WTC11 (cell line): Measurements from ENCODE around the gene TLE5. TPM values are rescaled to one million over a fixed set of nuclear protein-coding genes. Genes with fewer than 3 reads are reported as not detected.
A peak's percentile ranks its signal among the peaks of the same experiment; 100 is the strongest.

Source experiments
- ATAC-seq: fragments of 200-7000 bp; cut with Tn5 transposase; 2 replicates; pipeline ENCODE4 v1.10.0; 2021; ENCODE audit warnings: mild to moderate bottlenecking, moderate library complexity
- CTCF ChIA-PET: fragments of 300-600 bp; sonication (Branson Sonifier 250); formaldehyde crosslinking; loops from one replicate; lab custom pipeline; 2021; ENCODE audit warnings: antibody characterized with exemption; lab: Charles Lee
- POLR2A ChIA-PET: fragments of 350-600 bp; sonication (Branson Sonifier 250); formaldehyde crosslinking; loops from one replicate; lab custom pipeline; 2021; ENCODE audit warnings: antibody characterized with exemption; lab: Charles Lee
- DNase-seq: peaks from one replicate; pipeline ENCODE4 v3.0.0; 2021; ENCODE audit warnings: low spot score
- H3K27ac Mint-ChIP-seq: 2 replicates; pipeline ENCODE4 v1.8.0; 2021; ENCODE audit warnings: mixed read lengths
- H3K27me3 Mint-ChIP-seq: 2 replicates; pipeline ENCODE4 v1.8.0; 2021; ENCODE audit warnings: low read depth, mild to moderate bottlenecking, moderate library complexity, mixed read lengths
- H3K36me3 Mint-ChIP-seq: 2 replicates; pipeline ENCODE4 v1.8.0; 2021; ENCODE audit warnings: mixed read lengths
- H3K4me1 Mint-ChIP-seq: 2 replicates; pipeline ENCODE4 v1.8.0; 2022; ENCODE audit warnings: mixed read lengths
- H3K4me3 Mint-ChIP-seq: 2 replicates; pipeline ENCODE4 v1.8.0; 2021; ENCODE audit warnings: mild to moderate bottlenecking, moderate library complexity, mixed read lengths
- H3K9me3 Mint-ChIP-seq: 2 replicates; pipeline ENCODE4 v1.8.0; 2021; ENCODE audit warnings: mixed read lengths
- ARID4B ChIP-seq: sonication (generic); formaldehyde crosslinking; IDR thresholded peaks from 2 replicates; pipeline ENCODE4 v1.8.0; 2023; ENCODE audit warnings: missing genetic modification reagents, mild to moderate bottlenecking, borderline replicate concordance
- ELF4 ChIP-seq: sonication (generic); formaldehyde crosslinking; IDR thresholded peaks from 2 replicates; pipeline ENCODE4 v1.8.1; 2022; ENCODE audit warnings: low read depth, mild to moderate bottlenecking, moderate library complexity, missing genetic modification reagents
- FOXP1 ChIP-seq: sonication (generic); formaldehyde crosslinking; IDR thresholded peaks from 2 replicates; pipeline ENCODE4 v1.8.0; 2022; ENCODE audit warnings: missing genetic modification reagents, mild to moderate bottlenecking, moderate library complexity, borderline replicate concordance
- GABPB1 ChIP-seq: sonication (generic); formaldehyde crosslinking; IDR thresholded peaks from 2 replicates; pipeline ENCODE4 v1.8.1; 2023; ENCODE audit warnings: mild to moderate bottlenecking, missing genetic modification reagents
- IRF1 ChIP-seq: sonication (generic); formaldehyde crosslinking; IDR thresholded peaks from 2 replicates; pipeline ENCODE4 v1.8.0; 2023; ENCODE audit warnings: missing genetic modification reagents
- IRF2 ChIP-seq: sonication (generic); formaldehyde crosslinking; IDR thresholded peaks from 2 replicates; pipeline ENCODE4 v1.8.0; 2022; ENCODE audit warnings: low read depth, missing genetic modification reagents, borderline replicate concordance
- MXD4 ChIP-seq: fragments of 250-450 bp; sonication (Bioruptor Pico); IDR thresholded peaks from 2 replicates; pipeline ENCODE4 v1.8.0; 2021; ENCODE audit warnings: mild to moderate bottlenecking, moderate library complexity, borderline replicate concordance
- OVOL2 ChIP-seq: fragments of 250-450 bp; sonication (Bioruptor Pico); IDR thresholded peaks from 2 replicates; pipeline ENCODE4 v1.9.0; 2021; ENCODE audit warnings: mild to moderate bottlenecking, borderline replicate concordance
- PRDM15 ChIP-seq: sonication (generic); formaldehyde crosslinking; IDR thresholded peaks from 2 replicates; pipeline ENCODE4 v1.8.0; 2022; ENCODE audit warnings: missing genetic modification reagents
- PRRX2 ChIP-seq: fragments of 250-450 bp; sonication (Bioruptor Pico); IDR thresholded peaks from 2 replicates; pipeline ENCODE4 v1.8.0; 2021; ENCODE audit warnings: mild to moderate bottlenecking
- RELA ChIP-seq: sonication (generic); formaldehyde crosslinking; IDR thresholded peaks from 2 replicates; pipeline ENCODE4 v1.8.1; 2022; ENCODE audit warnings: missing genetic modification reagents, mild to moderate bottlenecking, borderline replicate concordance
- RORB ChIP-seq: fragments of 250-450 bp; sonication (Bioruptor Pico); IDR thresholded peaks from 2 replicates; pipeline ENCODE4 v1.9.0; 2021; ENCODE audit warnings: mild to moderate bottlenecking
- SMAD4 ChIP-seq: sonication (generic); formaldehyde crosslinking; IDR thresholded peaks from 2 replicates; pipeline ENCODE4 v1.8.0; 2022; ENCODE audit warnings: mild to moderate bottlenecking, missing genetic modification reagents
- ZNF121 ChIP-seq: sonication (generic); formaldehyde crosslinking; IDR thresholded peaks from 2 replicates; pipeline ENCODE4 v1.8.0; 2023; ENCODE audit warnings: missing genetic modification reagents
- ZNF138 ChIP-seq: sonication (generic); formaldehyde crosslinking; conservative IDR thresholded peaks from 2 replicates; pipeline ENCODE4 v1.8.1; 2022; ENCODE audit warnings: mild to moderate bottlenecking, moderate library complexity, missing genetic modification reagents
- ZNF263 ChIP-seq: sonication (generic); formaldehyde crosslinking; IDR thresholded peaks from 2 replicates; pipeline ENCODE4 v1.8.1; 2022; ENCODE audit warnings: low read depth, mild to moderate bottlenecking, moderate library complexity, missing genetic modification reagents
- ZNF423 ChIP-seq: fragments of 250-450 bp; sonication (Bioruptor Pico); IDR thresholded peaks from 2 replicates; pipeline ENCODE4 v2.1.2; 2022; ENCODE audit warnings: mild to moderate bottlenecking, moderate library complexity
- total RNA-seq: library from RNA; stranded (reverse); gene quantifications from 3 replicates; pipeline ENCODE4 v1.2.3, GENCODE V29; 2021

The TLE5 gene
- total RNA-seq, 1 experiment from 2014 or later, result 246 TPM

GRCh38 chr19:3017923-3018322, 44.4 kb downstream of the TLE5 start:
- Mint-ChIP-seq H3K36me3 (no peaks in the 10 kb centered on the region), H3K4me1 (peaks cover 8% of the 10 kb centered on the region), H3K27me3 (no peaks in the 10 kb centered on the region), H3K27ac (no peak overlapping the region), H3K4me3 (no peak overlapping the region), H3K9me3 (no peaks in the 10 kb centered on the region)
- ATAC-seq, result no peak
- ChIA-PET POLR2A (interaction anchor here (0.7 kb wide), 1 partner anchor 10 kb away, joined by 5 read pairs; no protein-coding TSS in a partner anchor), CTCF (interaction anchor here (2.4 kb wide), 1 partner anchor 86 kb away, joined by 13 read pairs; no protein-coding TSS in a partner anchor)
- TF ChIP-seq ZNF121 (CRISPR knock-in tag) (peak; percentile 88), IRF2 (CRISPR knock-in tag) (no peak)
- DNase-seq, result no peak

- no peak overlapping the region for H3K27ac Mint-ChIP-seq
- ChIA-PET CTCF (interaction anchor here (0.6 to 2.4 kb wide), 5 partner anchors 11 to 1068 kb away, joined by 3 to 13 read pairs (median 4); no protein-coding TSS in a partner anchor), POLR2A (no interaction called here)
- TF ChIP-seq RORB (CRISPR knock-in tag) (no peak), FOXP1 (CRISPR knock-in tag) (no peak), ARID4B (no peak), IRF1 (no peak), ZNF263 (no peak), ELF4 (CRISPR knock-in tag) (no peak), SMAD4 (CRISPR knock-in tag) (no peak), PRDM15 (CRISPR knock-in tag) (no peak), GABPB1 (no peak), ZNF423 (CRISPR knock-in tag) (no peak), ZNF138 (CRISPR knock-in tag) (no peak), RELA (CRISPR knock-in tag) (no peak), OVOL2 (CRISPR knock-in tag) (no peak), PRRX2 (CRISPR knock-in tag) (no peak), MXD4 (CRISPR knock-in tag) (no peak), ZNF121 (CRISPR knock-in tag) (no peak)
- no peaks in the 10 kb centered on the region for H3K27me3 Mint-ChIP-seq
- no peaks in the 10 kb centered on the region for H3K9me3 Mint-ChIP-seq
- no peak for ATAC-seq
- no peaks in the 10 kb centered on the region for H3K36me3 Mint-ChIP-seq
- no peak overlapping the region for H3K4me3 Mint-ChIP-seq
- no peak for DNase-seq
- H3K4me1 Mint-ChIP-seq, result peaks cover 4% of the 10 kb centered on the region; the same call in 1 of the 2 replicates
Observed at GRCh38 chr19:3015126-3016057, 46.9 kb downstream of the TLE5 start.
